ENCODE results near the gene DDX4.
"Not testable (repeated sequence)": the region's sequence is repeated elsewhere in the genome, so short reads cannot be mapped to it uniquely, and the experiment has no call there.

DDX4 gene

GRCh38 chr5:55731848-55732247 is 6.0 kb upstream of the DDX4 start:
- DNase-seq: no peak

DNA sequence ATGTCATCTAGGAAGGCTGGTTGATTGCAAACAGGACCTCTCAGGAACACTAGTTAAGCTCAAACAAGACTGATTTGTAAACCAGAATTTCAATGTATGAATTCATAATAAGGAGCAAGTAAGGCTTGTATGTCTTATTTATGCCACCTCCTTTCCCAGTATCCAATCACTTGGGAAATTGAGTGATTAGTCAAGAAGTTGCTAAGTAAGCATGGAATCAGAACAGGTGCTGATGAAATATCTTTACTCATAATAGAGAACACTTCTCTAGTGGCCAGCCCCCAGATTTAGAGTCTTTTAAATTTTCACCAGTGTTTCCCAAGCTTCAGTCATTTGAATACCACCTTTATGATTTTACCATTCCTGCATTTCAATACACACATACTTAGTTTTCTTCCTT is 5.3 kb upstream of the DDX4 start:
- DNase-seq: no peak

- no peak for DNase-seq
Measured at GRCh38 chr5:55734658-55735057, 3.2 kb upstream of the DDX4 start.

DNA sequence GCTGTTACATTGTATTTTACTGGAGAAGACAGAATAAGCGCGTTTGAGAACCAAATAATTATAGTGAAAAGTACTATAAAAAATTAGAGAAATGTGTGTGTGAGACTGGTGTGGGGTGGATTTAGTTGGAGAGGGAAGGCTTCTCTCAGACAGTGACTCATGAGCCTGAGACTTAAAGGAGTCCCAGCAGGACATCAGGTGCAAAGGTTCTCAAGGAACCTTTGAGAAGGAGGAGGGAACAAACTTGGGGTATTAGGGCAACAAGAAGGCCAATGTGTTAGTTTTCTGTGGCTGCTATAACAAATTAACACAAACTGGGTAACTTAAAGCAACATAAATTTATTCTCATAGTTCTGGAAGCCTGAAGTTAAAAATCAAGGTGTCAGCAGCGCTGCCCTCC is 4.9 kb downstream of the DDX4 start:
- DNase-seq: no peak

- no peak for DNase-seq
Measured at GRCh38 chr5:55747778-55748318, 10.0 kb downstream of the DDX4 start.

- no peak for DNase-seq
Measured at GRCh38 chr5:55749387-55749786, 11.5 kb downstream of the DDX4 start.

DNA sequence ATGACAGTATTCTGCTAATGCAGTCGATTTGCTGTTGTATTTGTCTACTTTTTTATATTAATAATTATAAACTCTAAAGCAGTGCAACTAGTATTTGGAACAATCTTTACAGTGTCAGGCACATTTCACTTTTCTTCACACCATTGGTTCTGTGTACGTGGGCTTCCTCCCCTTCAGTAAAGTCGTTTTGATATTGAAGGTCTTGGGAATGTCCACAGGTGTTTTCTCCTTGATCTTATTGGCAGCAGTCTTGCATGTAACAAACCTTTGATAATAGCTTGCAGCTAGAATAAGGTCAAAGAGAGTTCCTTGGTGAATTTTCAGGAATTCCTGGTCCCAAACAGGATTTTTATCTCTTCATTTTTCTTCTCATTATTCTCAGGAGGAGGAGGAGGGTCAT is 12.2 kb downstream of the DDX4 start:
- DNase-seq: no peak

DNA sequence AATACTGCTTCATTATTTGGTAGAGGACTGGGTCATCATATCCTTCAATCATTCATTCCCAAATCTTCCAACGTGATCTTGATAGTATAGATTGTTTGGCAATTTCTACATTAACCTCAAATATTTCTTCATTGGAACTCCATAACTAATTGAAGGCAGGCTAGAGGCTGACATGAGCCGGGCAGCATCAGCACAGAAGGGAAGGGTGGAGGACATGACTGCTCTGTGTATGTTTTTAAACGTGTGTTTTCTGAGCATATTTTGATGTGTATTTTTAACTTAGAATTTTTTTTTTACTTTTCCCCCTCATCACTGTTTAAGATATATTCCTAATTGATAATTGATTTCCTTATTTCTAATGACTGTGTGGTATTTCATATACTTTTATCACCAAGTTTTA is 12.6 kb downstream of the DDX4 start:
- DNase-seq: no peak

DNA sequence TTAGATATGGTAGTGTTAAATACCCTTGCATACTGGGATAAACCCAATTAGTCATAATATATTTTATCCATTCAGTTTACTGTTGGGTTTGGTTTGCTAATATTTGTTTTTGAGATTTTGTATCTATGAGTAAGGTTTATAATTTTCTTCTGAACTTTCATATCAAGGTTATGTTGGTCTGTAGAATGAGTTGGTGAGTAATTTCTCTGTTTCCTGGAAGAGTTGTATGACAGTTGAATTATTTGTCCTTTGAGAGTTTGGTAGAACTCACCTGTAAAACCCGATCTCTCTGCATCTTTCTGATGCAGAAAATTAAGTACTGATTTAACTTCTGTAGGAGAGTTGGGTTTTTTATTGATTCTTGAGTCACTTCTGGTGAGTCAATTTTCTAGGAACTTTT is 20.4 kb downstream of the DDX4 start:
- no peak for DNase-seq

- DNase-seq: no peak
Measured at GRCh38 chr5:55758714-55759113, 20.9 kb downstream of the DDX4 start.

GRCh38 chr5:55761721-55762120 is 23.9 kb downstream of the DDX4 start:
- DNase-seq: not testable (repeated sequence)

- no peak for DNase-seq
Measured at GRCh38 chr5:55763746-55764420, 26.0 kb downstream of the DDX4 start.

DNA sequence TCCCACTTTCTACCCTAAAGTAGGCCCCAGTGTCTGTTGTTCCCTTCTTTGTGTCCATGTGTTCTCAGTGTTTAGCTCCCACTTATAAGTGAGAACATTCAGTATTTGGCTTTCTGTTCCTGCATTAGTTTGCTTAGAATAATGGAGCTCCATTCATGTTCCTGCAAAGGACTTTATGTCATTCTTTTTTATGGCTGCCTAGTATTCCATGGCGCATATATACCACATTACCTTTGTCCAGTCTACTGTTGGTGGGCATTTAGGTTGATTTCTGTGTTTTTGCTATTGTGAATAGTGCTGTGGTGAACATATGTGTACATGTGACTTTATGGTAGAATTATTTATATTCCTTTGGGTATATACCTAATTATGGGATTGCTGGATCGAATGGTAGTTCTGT is 30.4 kb downstream of the DDX4 start:
- DNase-seq: no peak

- DNase-seq: no peak
Measured at GRCh38 chr5:55771175-55771655, 33.4 kb downstream of the DDX4 start.

DNA sequence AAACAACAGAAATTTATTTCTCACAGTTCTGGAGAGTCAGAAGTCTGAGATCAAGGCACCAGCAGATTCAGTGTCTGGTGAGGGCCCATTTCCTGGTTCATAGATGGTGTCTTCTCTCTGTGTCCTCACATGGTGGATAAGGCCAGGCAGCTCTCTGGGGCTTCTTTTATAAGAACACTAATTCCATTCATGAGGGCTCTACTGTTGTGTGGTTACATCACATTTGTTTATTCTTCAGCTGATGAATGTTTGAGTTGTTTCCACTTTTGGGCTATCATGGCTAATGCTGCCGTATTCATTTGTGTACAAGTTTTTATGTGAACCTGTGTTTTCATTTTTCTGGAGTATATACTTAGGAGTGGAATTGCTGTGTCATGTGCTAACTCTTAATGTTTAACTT is 35.2 kb downstream of the DDX4 start:
- no peak for DNase-seq

DNA sequence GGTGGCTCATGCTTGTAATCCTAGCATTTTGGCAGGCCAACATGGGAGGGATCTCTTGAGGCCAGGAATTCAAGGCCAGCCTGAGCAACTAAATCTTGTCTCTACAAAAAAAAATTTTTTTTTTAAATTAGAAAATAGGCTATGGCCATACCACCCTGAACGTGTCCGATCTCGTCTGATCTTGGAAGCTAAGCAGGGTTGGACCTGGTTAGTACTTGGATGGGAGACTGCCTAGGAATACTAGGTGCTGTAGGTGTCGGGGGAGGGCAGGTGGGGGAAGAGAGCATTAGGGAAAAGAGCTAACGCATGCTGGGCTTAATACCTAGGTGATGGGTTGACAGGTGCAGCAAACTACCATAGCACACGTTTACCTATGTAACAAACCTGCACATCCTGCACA is 39.5 kb downstream of the DDX4 start:
- DNase-seq: no peak

GRCh38 chr5:55800924-55801323 is 63.1 kb downstream of the DDX4 start:
- no peak for DNase-seq

DNA sequence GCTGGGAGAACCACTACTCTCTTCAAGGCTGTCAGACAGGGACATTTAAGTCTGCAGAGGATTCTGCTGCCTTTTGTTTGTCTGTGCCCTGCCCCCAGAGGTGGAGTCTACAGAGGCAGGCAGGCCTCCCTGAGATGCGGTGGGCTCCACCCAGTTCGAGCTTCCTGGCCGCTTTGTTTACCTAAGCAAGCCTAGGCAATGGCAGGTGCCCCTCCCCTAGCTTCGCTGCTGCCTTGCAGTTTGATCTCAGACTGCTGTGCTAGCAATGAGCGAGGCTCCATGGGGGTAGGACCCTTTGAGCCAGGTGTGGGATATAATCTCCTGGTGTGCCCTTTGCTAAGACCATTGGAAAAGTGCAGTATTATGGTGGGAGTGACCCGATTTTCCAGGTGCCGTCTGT is 71.0 kb downstream of the DDX4 start:
- not testable (repeated sequence) for DNase-seq

- not testable (repeated sequence) for DNase-seq
Measured at GRCh38 chr5:55815939-55816338, 78.1 kb downstream of the DDX4 start.

- no peak for DNase-seq
Measured at GRCh38 chr5:55816342-55816741, 78.5 kb downstream of the DDX4 start.

GRCh38 chr5:55817030-55817429 is 79.2 kb downstream of the DDX4 start:
- DNase-seq: no peak

- DNase-seq: no peak
Measured at GRCh38 chr5:55820488-55820887, 82.6 kb downstream of the DDX4 start.

GRCh38 chr5:55821731-55822512 is 84.1 kb downstream of the DDX4 start:
- DNase-seq: no peak

GRCh38 chr5:55823151-55823796 is 85.4 kb downstream of the DDX4 start:
- DNase-seq: no peak

Data from CD4-positive, alpha-beta T cell treated with Interferon gamma for 1 hour (primary cell).